ENCODE results near the gene SCUBE1. TPM values are rescaled to one million over a fixed set of nuclear protein-coding genes. Genes with fewer than 3 reads are reported as not detected.

Gene SCUBE1
- total RNA-seq, 1 donor from 2014 or later = 16.6 TPM

DNA sequence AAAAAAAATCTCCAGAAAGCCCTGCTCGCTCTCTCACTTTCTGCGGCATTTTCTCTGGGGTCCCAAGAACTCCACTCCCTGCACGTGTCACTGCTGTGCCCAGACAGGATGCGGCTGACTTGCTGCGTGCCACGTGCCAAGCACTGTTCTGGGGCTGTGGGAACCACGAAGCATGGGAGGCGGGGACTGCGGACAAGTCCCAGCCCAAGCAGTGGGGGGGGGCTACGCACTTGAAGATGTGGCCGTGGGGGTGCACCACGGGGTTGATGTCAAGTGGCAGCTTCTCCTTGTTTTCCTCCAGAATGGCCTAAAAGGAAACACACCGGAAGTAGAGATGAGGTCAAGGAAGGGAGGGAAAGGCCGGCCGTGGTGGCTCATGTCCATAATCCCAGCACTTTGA is 167.1 kb downstream of the SCUBE1 start:
- Histone ChIP-seq H3K27ac (no peak overlapping the region), H3K9me3 (no peaks in the 10 kb centered on the region), H3K27me3 (ENCODE audit: low read depth) (no peaks in the 10 kb centered on the region), H3K4me3 (no peak overlapping the region), H3K4me1 (peaks cover 4% of the 10 kb centered on the region), H3K36me3 (peaks cover 70% of the 10 kb centered on the region)
- no peak for ATAC-seq
- intact Hi-C loops (cut with DNase I) = no loop called here
- TF ChIP-seq, protein P1, sequence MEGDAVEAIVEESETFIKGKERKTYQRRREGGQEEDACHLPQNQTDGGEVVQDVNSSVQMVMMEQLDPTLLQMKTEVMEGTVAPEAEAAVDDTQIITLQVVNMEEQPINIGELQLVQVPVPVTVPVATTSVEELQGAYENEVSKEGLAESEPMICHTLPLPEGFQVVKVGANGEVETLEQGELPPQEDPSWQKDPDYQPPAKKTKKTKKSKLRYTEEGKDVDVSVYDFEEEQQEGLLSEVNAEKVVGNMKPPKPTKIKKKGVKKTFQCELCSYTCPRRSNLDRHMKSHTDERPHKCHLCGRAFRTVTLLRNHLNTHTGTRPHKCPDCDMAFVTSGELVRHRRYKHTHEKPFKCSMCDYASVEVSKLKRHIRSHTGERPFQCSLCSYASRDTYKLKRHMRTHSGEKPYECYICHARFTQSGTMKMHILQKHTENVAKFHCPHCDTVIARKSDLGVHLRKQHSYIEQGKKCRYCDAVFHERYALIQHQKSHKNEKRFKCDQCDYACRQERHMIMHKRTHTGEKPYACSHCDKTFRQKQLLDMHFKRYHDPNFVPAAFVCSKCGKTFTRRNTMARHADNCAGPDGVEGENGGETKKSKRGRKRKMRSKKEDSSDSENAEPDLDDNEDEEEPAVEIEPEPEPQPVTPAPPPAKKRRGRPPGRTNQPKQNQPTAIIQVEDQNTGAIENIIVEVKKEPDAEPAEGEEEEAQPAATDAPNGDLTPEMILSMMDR (IDR thresholded peaks at IDR 0.05) = no peak
- no peak for DNase-seq

DNA sequence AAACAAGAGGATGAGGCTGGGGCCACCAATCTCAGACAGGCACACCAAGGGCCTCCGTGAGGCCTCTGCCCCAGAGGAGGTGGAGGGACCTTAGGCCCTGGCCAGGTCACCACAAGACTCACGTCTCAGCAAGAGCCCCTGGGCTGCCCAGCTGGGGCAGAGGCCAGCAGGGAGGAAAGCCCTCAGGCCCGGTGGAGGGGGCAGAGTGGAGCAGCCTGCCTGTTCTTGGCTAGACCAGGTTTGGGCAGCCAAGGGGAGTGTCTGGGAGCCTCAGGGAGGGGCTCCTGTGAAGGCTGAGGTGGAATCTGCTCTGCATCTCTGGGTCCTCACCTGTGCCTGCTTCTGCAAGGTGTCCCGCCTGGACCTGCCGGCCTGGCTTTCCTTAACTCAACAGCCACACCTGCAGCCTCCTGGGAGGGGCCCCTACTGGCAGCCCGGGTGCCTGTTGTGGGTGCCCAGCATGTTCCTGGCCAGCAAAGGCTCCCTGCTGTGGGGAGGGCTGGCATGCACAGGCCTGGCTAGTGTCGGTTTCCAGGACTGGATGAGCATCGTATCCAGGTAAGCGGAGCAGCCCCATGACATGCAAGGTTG is 168.1 kb downstream of the SCUBE1 start:
- TF ChIP-seq, protein P1 (IDR thresholded peaks at IDR 0.05) = no peak
- Histone ChIP-seq H3K27me3 (ENCODE audit: low read depth) (no peaks in the 10 kb centered on the region), H3K4me3 (no peak overlapping the region), H3K9me3 (no peaks in the 10 kb centered on the region), H3K36me3 (peaks cover 74% of the 10 kb centered on the region), H3K27ac (no peak overlapping the region), H3K4me1 (no peaks in the 10 kb centered on the region)
- no peak for DNase-seq
- intact Hi-C loops (cut with DNase I) = no loop called here
- no peak for ATAC-seq

DNA sequence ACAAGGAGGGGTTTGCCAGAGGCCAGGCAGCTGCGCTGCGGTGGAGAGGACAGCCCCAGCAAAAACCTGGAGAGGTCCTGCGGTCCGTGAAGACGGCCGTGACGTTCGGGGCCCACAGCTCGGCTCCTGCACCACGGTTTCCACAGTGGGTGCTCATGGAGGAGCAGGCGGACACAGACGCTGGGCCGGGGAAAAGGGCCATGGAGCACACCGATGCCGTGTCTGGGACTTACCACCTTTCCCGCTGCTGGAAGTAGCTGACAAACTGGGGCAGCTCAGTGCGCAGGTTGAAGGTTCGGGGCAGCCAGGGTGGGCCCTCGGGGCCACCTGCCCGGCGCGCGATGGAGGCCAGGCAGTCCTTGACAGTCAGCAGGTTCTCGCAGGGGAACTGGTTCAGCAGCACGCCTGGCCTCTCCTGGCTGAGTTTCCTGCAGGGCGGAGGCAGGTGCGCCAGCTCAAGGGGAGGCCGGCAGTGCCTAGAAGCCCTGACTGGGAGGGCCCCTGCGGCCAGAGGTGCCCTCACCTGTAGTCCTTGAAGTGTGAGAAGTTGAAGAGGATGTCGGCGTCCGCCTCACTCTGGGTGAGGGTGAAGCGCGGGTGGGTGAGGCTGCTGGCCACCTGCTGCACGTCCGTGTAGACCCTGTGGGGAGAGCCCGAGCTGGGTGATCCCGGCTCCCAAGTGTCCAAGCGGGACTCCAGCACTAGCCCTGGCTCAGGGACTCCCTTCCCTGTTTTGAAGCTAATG is 169.0 kb downstream of the SCUBE1 start:
- intact Hi-C loops (cut with DNase I) = no loop called here
- no peak for DNase-seq
- Histone ChIP-seq H3K27ac (no peak overlapping the region), H3K4me3 (no peak overlapping the region), H3K9me3 (no peaks in the 10 kb centered on the region), H3K27me3 (ENCODE audit: low read depth) (no peaks in the 10 kb centered on the region), H3K4me1 (no peaks in the 10 kb centered on the region), H3K36me3 (peaks cover 74% of the 10 kb centered on the region)
- TF ChIP-seq, protein P1 (IDR thresholded peaks at IDR 0.05) = no peak
- no peak for ATAC-seq

GRCh38 chr22:43173566-43173965 is 169.6 kb downstream of the SCUBE1 start:
- Histone ChIP-seq H3K27me3 (ENCODE audit: low read depth) (no peaks in the 10 kb centered on the region), H3K4me3 (no peak overlapping the region), H3K36me3 (peaks cover 71% of the 10 kb centered on the region), H3K27ac (no peak overlapping the region), H3K4me1 (no peaks in the 10 kb centered on the region), H3K9me3 (no peaks in the 10 kb centered on the region)
- intact Hi-C loops (cut with DNase I) = no loop called here
- DNase-seq (no peak), ATAC-seq (no peak)
- TF ChIP-seq, protein P1 (IDR thresholded peaks at IDR 0.05) = no peak

- intact Hi-C loops (cut with DNase I) = no loop called here
- TF ChIP-seq, protein P1 (IDR thresholded peaks at IDR 0.05) = no peak
- no peaks in the 10 kb centered on the region for H3K9me3 ChIP-seq
- no peaks in the 10 kb centered on the region for H3K4me1 ChIP-seq
- H3K27me3 ChIP-seq (ENCODE audit: low read depth) = no peaks in the 10 kb centered on the region
- no peak overlapping the region for H3K27ac ChIP-seq
- ATAC-seq = no peak
- H3K36me3 ChIP-seq = peaks cover 83% of the 10 kb centered on the region
- no peak overlapping the region for H3K4me3 ChIP-seq
- no peak for DNase-seq
Measured at GRCh38 chr22:43172191-43172590, 171.0 kb downstream of the SCUBE1 start.
